ENCODE results near the gene OPN1LW.
"Not testable (repeated sequence)": the region's sequence is repeated elsewhere in the genome, so short reads cannot be mapped to it uniquely, and the experiment has no call there.

The OPN1LW gene

GRCh38 chrX:154144010-154144409 is at the start of gene OPN1LW:
Gene OPN1LW (plus strand): TSS chrX:154144243. CDS start chrX:154144284, 41 bp downstream.
- H3K27me3 Mint-ChIP-seq; H3K4me3 Mint-ChIP-seq; H3K27ac Mint-ChIP-seq; H3K36me3 Mint-ChIP-seq (ENCODE audit: low read depth); H3K4me1 Mint-ChIP-seq (ENCODE audit: low read depth); intact Hi-C loops (cut with micrococcal nuclease); H3K9me3 Mint-ChIP-seq: not testable (repeated sequence)

DNA sequence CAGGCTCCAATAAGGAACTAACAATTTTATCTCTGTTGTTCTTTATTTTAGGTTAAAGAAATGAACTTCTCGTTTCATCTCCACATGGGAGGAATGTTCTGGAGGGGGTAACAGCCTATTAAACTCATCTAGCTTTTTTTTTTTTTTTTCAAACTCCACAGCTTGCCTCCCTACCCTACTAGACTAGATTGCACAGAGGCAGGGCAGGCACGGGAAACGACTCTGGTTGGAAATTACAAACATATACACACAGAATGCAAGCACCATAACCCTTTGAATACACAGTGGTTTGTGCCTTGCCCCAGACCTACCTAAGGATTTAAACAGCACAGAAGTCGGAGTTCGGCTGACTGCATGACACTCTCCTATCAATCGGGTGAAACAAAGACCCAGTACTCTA is 49.2 kb upstream of the OPN1LW start:
- intact Hi-C loops (cut with micrococcal nuclease): no loop called here
- Mint-ChIP-seq H3K4me3 (no peak overlapping the region), H3K4me1 (ENCODE audit: low read depth) (peaks cover 33% of the 10 kb centered on the region), H3K27me3 (no peaks in the 10 kb centered on the region), H3K27ac (no peak overlapping the region), H3K36me3 (ENCODE audit: low read depth) (peaks cover 25% of the 10 kb centered on the region), H3K9me3 (no peaks in the 10 kb centered on the region)

GRCh38 chrX:154096140-154097002 is 47.7 kb upstream of the OPN1LW start:
- intact Hi-C loops (cut with micrococcal nuclease): no loop called here
- Mint-ChIP-seq H3K9me3 (no peaks in the 10 kb centered on the region), H3K27me3 (peaks cover 3% of the 10 kb centered on the region), H3K4me3 (peak overlapping the region; percentile 81), H3K4me1 (ENCODE audit: low read depth) (peaks cover 27% of the 10 kb centered on the region), H3K27ac (peak overlapping the region; percentile 74), H3K36me3 (ENCODE audit: low read depth) (peaks cover 11% of the 10 kb centered on the region)

GRCh38 chrX:154097003-154097588 is 46.9 kb upstream of the OPN1LW start:
- intact Hi-C loops (cut with micrococcal nuclease): no loop called here
- peaks cover 3% of the 10 kb centered on the region for H3K27me3 Mint-ChIP-seq
- peak overlapping the region; percentile 81 for H3K4me3 Mint-ChIP-seq
- H3K27ac Mint-ChIP-seq: peak overlapping the region; percentile 74
- no peaks in the 10 kb centered on the region for H3K9me3 Mint-ChIP-seq
- peaks cover 27% of the 10 kb centered on the region for H3K4me1 Mint-ChIP-seq (ENCODE audit: low read depth)
- peaks cover 8% of the 10 kb centered on the region for H3K36me3 Mint-ChIP-seq (ENCODE audit: low read depth)

GRCh38 chrX:154097589-154098541 is 46.2 kb upstream of the OPN1LW start, which contains the start of gene MECP2:
Gene MECP2 (minus strand): TSS chrX:154097717.
- peak within 1 kb of the TSS; percentile 81 for H3K4me3 Mint-ChIP-seq
- peaks cover 8% of the 10 kb centered on the region for H3K36me3 Mint-ChIP-seq (ENCODE audit: low read depth)
- no peaks in the 10 kb centered on the region for H3K9me3 Mint-ChIP-seq
- H3K4me1 Mint-ChIP-seq (ENCODE audit: low read depth): peaks cover 27% of the 10 kb centered on the region
- peak within 1 kb of the TSS; percentile 74 for H3K27ac Mint-ChIP-seq
- intact Hi-C loops (cut with micrococcal nuclease): no loop called here
- peaks cover 3% of the 10 kb centered on the region for H3K27me3 Mint-ChIP-seq

GRCh38 chrX:154098551-154098950 is 45.5 kb upstream of the OPN1LW start:
- Mint-ChIP-seq H3K9me3 (no peaks in the 10 kb centered on the region), H3K27ac (no peak overlapping the region), H3K36me3 (ENCODE audit: low read depth) (peaks cover 8% of the 10 kb centered on the region), H3K4me1 (ENCODE audit: low read depth) (peaks cover 27% of the 10 kb centered on the region), H3K4me3 (no peak overlapping the region), H3K27me3 (peaks cover 3% of the 10 kb centered on the region)
- intact Hi-C loops (cut with micrococcal nuclease): no loop called here

DNA sequence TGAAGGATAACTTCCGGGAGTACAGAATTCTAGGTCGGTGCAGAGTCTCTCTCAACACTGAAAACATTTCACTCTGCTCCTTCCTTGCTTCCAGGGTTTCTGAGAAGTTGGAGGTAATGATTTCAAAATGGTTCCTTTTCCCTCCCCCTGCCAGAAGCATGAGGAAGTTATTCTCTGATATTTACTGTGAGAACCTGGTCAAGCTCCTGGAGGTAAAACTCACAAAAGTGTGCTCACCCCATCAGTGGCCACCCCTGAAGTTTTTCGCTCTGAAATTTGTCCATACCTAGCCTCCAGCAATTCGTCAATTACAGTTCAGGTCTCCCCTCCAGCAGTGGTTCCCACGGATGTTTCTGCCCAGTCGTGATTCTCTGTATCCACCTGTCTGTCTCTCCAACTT is 30.3 kb upstream of the OPN1LW start:
- Mint-ChIP-seq H3K27me3 (peaks cover 5% of the 10 kb centered on the region), H3K4me1 (ENCODE audit: low read depth) (peaks cover 5% of the 10 kb centered on the region), H3K36me3 (ENCODE audit: low read depth) (no peaks in the 10 kb centered on the region), H3K4me3 (no peak overlapping the region), H3K27ac (no peak overlapping the region), H3K9me3 (no peaks in the 10 kb centered on the region)
- intact Hi-C loops (cut with micrococcal nuclease): no loop called here

DNA sequence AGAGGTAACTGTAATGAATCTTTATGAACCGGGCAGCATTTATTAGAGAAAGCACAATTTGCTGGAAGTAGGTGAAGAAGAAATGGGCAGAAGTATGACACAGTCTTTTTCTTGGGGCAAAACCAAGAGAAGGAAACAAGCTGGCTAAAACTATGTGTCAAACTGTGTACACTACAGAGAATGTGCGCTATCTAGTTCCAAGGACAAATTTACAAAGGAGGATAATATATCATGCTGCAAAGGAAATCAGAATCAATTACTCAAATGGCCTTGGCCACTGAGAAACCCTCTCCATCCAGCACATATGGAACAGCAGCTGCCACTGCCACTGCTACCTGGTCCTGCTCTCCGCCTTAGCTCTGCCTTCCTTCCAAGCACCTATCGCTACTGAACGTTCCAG is 29.4 kb upstream of the OPN1LW start:
- H3K36me3 Mint-ChIP-seq (ENCODE audit: low read depth): no peaks in the 10 kb centered on the region
- intact Hi-C loops (cut with micrococcal nuclease): no loop called here

GRCh38 chrX:154115071-154115470 is 29.0 kb upstream of the OPN1LW start:
- Mint-ChIP-seq H3K36me3 (ENCODE audit: low read depth) (no peaks in the 10 kb centered on the region), H3K9me3 (no peaks in the 10 kb centered on the region), H3K27ac (no peak overlapping the region)

More for the DNA sequence above, 29.4 kb upstream of the OPN1LW start:
- H3K27ac Mint-ChIP-seq: no peak overlapping the region
- H3K4me1 Mint-ChIP-seq (ENCODE audit: low read depth): peaks cover 5% of the 10 kb centered on the region
- peaks cover 5% of the 10 kb centered on the region for H3K27me3 Mint-ChIP-seq
- no peak overlapping the region for H3K4me3 Mint-ChIP-seq
- H3K9me3 Mint-ChIP-seq: no peaks in the 10 kb centered on the region

DNA sequence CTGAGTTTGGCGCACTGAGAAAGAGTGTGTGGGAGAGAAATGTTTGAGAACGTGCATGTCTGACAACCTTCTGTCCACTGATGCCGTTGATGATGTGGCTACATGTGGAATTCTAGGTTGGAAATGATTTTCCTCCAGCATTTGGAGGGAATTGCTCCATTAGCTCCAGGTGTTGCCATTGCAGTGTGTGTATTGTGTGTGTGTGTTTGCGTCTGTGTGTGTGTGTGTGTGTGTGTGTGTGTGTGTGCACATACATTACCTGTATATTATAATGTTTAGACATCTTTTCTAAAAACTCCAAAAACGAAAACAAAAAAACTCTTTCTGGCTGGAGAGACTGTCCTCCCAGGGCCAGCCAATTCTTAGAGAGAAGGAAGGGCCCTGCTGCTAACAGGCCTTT is 28.3 kb upstream of the OPN1LW start:
- Mint-ChIP-seq H3K4me3 (no peak overlapping the region), H3K36me3 (ENCODE audit: low read depth) (no peaks in the 10 kb centered on the region), H3K27ac (no peak overlapping the region), H3K9me3 (no peaks in the 10 kb centered on the region), H3K4me1 (ENCODE audit: low read depth) (peaks cover 5% of the 10 kb centered on the region), H3K27me3 (peaks cover 5% of the 10 kb centered on the region)
- intact Hi-C loops (cut with micrococcal nuclease): no loop called here

More at GRCh38 chrX:154115071-154115470, 29.0 kb upstream of the OPN1LW start:
- H3K27me3 Mint-ChIP-seq: peaks cover 5% of the 10 kb centered on the region
- intact Hi-C loops (cut with micrococcal nuclease): no loop called here
- no peak overlapping the region for H3K4me3 Mint-ChIP-seq
- peaks cover 5% of the 10 kb centered on the region for H3K4me1 Mint-ChIP-seq (ENCODE audit: low read depth)

GRCh38 chrX:154116426-154117211 is 27.4 kb upstream of the OPN1LW start:
- Mint-ChIP-seq H3K4me3 (no peak overlapping the region), H3K4me1 (ENCODE audit: low read depth) (peaks cover 5% of the 10 kb centered on the region), H3K9me3 (no peaks in the 10 kb centered on the region), H3K36me3 (ENCODE audit: low read depth) (no peaks in the 10 kb centered on the region), H3K27ac (no peak overlapping the region), H3K27me3 (peaks cover 5% of the 10 kb centered on the region)
- intact Hi-C loops (cut with micrococcal nuclease): no loop called here

DNA sequence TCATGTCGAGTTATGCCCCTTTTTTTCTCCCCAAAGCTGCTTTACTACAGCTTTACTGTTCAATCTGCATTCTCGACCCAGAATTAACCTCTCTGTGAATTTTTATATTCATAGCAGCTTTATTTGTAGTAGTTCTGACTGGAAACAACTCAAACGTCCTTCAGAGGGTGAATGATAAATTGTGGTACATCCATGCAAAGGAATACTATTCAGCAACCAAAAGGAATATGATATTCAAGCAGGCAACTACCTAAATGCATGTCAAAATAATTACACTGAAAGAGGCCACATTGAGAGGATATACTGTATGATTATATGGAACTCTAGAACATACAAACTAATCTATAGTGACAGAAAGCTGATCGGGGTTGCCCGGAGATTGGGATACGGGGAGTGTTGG is 26.5 kb upstream of the OPN1LW start:
- no peak overlapping the region for H3K27ac Mint-ChIP-seq
- H3K4me3 Mint-ChIP-seq: no peak overlapping the region

GRCh38 chrX:154120567-154120966 is 23.5 kb upstream of the OPN1LW start:
- no peak overlapping the region for H3K27ac Mint-ChIP-seq
- H3K27me3 Mint-ChIP-seq: peaks cover 5% of the 10 kb centered on the region
- no peaks in the 10 kb centered on the region for H3K9me3 Mint-ChIP-seq
- H3K4me1 Mint-ChIP-seq (ENCODE audit: low read depth): peaks cover 5% of the 10 kb centered on the region
- H3K36me3 Mint-ChIP-seq (ENCODE audit: low read depth): no peaks in the 10 kb centered on the region
- no peak overlapping the region for H3K4me3 Mint-ChIP-seq
- intact Hi-C loops (cut with micrococcal nuclease): no loop called here

More for the DNA sequence above, 26.5 kb upstream of the OPN1LW start:
- Mint-ChIP-seq H3K27me3 (peaks cover 7% of the 10 kb centered on the region), H3K4me1 (ENCODE audit: low read depth) (peaks cover 10% of the 10 kb centered on the region), H3K9me3 (no peaks in the 10 kb centered on the region), H3K36me3 (ENCODE audit: low read depth) (no peaks in the 10 kb centered on the region)
- intact Hi-C loops (cut with micrococcal nuclease): no loop called here

Measured in dendritic cell treated with granulocyte-macrophage colony-stimulating factor and Interleukin-4, amounts not matched to agents 40 ng/mL and 50 ng/mL, for 4 days (primary cell).